Mesenteric fat pad (tissue), 1 donor: ENCODE measurements around the gene INTS3. TPM values are rescaled to one million over a fixed set of nuclear protein-coding genes. Genes with fewer than 3 reads are reported as not detected.
"Not testable (repeated sequence)": the region's sequence is repeated elsewhere in the genome, so short reads cannot be mapped to it uniquely, and the experiment has no call there.

ENCODE experiments used
- DNase-seq: peaks from one replicate; pipeline ENCODE4 v3.0.0-alpha.2; 2020; ENCODE audit warnings: low spot score
- total RNA-seq: library from RNA; stranded (reverse); fragmentation: NEBNext Ultra II Directional; extraction: Animal tissue kit (Norgen Biotek cat#: 25700); gene quantifications from one replicate; pipeline ENCODE4 v1.2.1, GENCODE V29; 2021
- donor health status: DM: yes; HTN: yes; CAD: no.

Gene INTS3
- total RNA-seq, 1 donor from 2014 or later: 36.7 TPM

GRCh38 chr1:153754266-153754665, 26.4 kb downstream of the INTS3 start:
- no peak for DNase-seq

GRCh38 chr1:153760440-153760839, 32.6 kb downstream of the INTS3 start:
- no peak for DNase-seq

- no peak for DNase-seq
These were observed 35.7 kb downstream of the INTS3 start for GRCh38 chr1:153763365-153764225.

- no peak for DNase-seq
These were observed 36.5 kb downstream of the INTS3 start for GRCh38 chr1:153764310-153764709.

- not testable (repeated sequence) for DNase-seq
These were observed 38.8 kb downstream of the INTS3 start for GRCh38 chr1:153766663-153767062.

- no peak for DNase-seq
These were observed 39.7 kb downstream of the INTS3 start for GRCh38 chr1:153767519-153767918.

GRCh38 chr1:153768316-153769181, 40.7 kb downstream of the INTS3 start:
- no peak for DNase-seq

GRCh38 chr1:153769221-153769620, 41.4 kb downstream of the INTS3 start:
- DNase-seq: no peak

- no peak for DNase-seq
These were observed 42.9 kb downstream of the INTS3 start for GRCh38 chr1:153770797-153771196.

- no peak for DNase-seq
These were observed 43.4 kb downstream of the INTS3 start for GRCh38 chr1:153771261-153771660.

- no peak for DNase-seq
These were observed 44.2 kb downstream of the INTS3 start for GRCh38 chr1:153771841-153772593.

- no peak for DNase-seq
These were observed 45.5 kb downstream of the INTS3 start for GRCh38 chr1:153773096-153773921.

- DNase-seq: no peak
These were observed 46.3 kb downstream of the INTS3 start for GRCh38 chr1:153774026-153774595.

GRCh38 chr1:153774780-153775457, 47.1 kb downstream of the INTS3 start, which contains the start of gene SLC27A3:
TSS of gene SLC27A3 (plus strand) at chr1:153775407. CDS start at chr1:153775498, 91 bp downstream.
- DNase-seq: no peak

- DNase-seq: no peak
These were observed 47.8 kb downstream of the INTS3 start for GRCh38 chr1:153775458-153776327.

- DNase-seq: no peak
These were observed 48.5 kb downstream of the INTS3 start for GRCh38 chr1:153776352-153776751.

- no peak for DNase-seq
These were observed 49.1 kb downstream of the INTS3 start for GRCh38 chr1:153776845-153777370.

- no peak for DNase-seq
These were observed 49.8 kb downstream of the INTS3 start for GRCh38 chr1:153777648-153778047.
